SU-DHL-6 (cell line): ENCODE results near the gene ORAI1.

Source experiments
- EZH2phosphoT487 ChIP-seq: fragments of 200-600 bp; sonication (generic), shearing (Covaris generic); conservative IDR thresholded peaks from 2 replicates; pipeline ENCODE4 v1.6.1; 2018; ENCODE audit warnings: mild to moderate bottlenecking, antibody characterized with exemption, low read length, moderate library complexity, mixed read lengths
- TF ChIP-seq, protein P1 (sequence below): fragments of 200-600 bp; sonication (generic); IDR thresholded peaks from one replicate; pipeline ENCODE4 v1.5.1; 2017; ENCODE audit warnings: antibody characterized with exemption, mild to moderate bottlenecking, low read length, moderate library complexity; ENCODE audit not compliant: insufficient read depth, poor library complexity, severe bottlenecking

DNA sequence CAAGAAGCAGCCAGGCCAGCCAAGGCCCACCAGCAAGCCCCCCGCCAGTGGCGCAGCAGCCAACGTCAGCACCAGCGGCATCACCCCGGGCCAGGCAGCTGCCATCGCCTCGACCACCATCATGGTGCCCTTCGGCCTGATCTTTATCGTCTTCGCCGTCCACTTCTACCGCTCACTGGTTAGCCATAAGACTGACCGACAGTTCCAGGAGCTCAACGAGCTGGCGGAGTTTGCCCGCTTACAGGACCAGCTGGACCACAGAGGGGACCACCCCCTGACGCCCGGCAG, 15.0 kb downstream of the ORAI1 start:
- TF ChIP-seq, protein P1, sequence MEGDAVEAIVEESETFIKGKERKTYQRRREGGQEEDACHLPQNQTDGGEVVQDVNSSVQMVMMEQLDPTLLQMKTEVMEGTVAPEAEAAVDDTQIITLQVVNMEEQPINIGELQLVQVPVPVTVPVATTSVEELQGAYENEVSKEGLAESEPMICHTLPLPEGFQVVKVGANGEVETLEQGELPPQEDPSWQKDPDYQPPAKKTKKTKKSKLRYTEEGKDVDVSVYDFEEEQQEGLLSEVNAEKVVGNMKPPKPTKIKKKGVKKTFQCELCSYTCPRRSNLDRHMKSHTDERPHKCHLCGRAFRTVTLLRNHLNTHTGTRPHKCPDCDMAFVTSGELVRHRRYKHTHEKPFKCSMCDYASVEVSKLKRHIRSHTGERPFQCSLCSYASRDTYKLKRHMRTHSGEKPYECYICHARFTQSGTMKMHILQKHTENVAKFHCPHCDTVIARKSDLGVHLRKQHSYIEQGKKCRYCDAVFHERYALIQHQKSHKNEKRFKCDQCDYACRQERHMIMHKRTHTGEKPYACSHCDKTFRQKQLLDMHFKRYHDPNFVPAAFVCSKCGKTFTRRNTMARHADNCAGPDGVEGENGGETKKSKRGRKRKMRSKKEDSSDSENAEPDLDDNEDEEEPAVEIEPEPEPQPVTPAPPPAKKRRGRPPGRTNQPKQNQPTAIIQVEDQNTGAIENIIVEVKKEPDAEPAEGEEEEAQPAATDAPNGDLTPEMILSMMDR: no peak
- TF ChIP-seq EZH2phosphoT487: no peak
